Fibroblast of villous mesenchyme (primary cell): Measurements from ENCODE around the gene ARHGAP45. TPM values are rescaled to one million over a fixed set of nuclear protein-coding genes. Genes with fewer than 3 reads are reported as not detected.
A peak's percentile ranks its signal among the peaks of the same experiment; 100 is the strongest.

Experiments used
- DNase-seq: peaks from one replicate; pipeline ENCODE4 v3.0.0-alpha.2; 2010; ENCODE audit warnings: low read depth
- H3K4me3 ChIP-seq: 2 replicates; pipeline ENCODE4 v1.5.1; 2011; ENCODE audit warnings: low read depth, mild to moderate bottlenecking, low read length
- total RNA-seq: library from RNA; depleted of rRNA; stranded (reverse); fragments of >200 nt; gene quantifications from 2 replicates; pipeline ENCODE4 v1.2.3, GENCODE V29; 2012
- TF ChIP-seq, protein P1 (sequence below): IDR thresholded peaks from 2 replicates; pipeline ENCODE4 v1.5.1; 2012; ENCODE audit warnings: low read depth, mild to moderate bottlenecking, low read length; ENCODE audit not compliant: insufficient read depth

The ARHGAP45 gene
- total RNA-seq, 1 donor, result 0.43 TPM

DNA sequence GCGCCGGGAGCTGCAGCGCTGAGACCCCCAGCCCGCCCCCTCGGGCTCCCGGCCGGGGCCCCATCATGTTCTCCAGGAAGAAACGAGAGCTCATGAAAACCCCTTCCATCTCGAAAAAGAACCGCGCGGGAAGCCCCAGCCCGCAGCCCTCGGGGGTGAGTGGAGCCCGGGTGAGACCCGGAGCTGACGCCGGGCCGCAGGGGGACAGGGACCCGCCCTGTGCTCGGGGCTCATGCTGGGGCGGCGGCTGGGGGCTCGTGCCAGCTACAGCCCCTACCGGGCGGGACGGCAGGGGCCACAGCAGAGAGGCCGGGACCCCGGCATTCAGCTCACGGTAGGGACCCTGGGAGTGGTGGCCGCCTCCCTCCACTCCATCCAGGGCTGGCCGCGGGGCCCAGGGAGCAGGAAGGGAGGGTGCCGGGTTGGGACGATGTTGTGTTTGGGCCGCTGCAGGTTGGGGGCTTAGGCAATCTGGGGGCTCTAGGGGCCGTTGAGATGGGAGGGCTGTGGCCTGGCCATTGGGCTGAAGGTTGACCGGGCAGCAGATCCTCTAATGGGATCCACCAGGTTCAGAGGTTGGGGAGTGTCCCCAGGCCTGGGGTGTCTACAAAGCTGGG lies 482 bp downstream of the ARHGAP45 start:
- H3K4me3 ChIP-seq, result peak overlapping the region; percentile 49
- no peak for DNase-seq
- TF ChIP-seq, protein P1, sequence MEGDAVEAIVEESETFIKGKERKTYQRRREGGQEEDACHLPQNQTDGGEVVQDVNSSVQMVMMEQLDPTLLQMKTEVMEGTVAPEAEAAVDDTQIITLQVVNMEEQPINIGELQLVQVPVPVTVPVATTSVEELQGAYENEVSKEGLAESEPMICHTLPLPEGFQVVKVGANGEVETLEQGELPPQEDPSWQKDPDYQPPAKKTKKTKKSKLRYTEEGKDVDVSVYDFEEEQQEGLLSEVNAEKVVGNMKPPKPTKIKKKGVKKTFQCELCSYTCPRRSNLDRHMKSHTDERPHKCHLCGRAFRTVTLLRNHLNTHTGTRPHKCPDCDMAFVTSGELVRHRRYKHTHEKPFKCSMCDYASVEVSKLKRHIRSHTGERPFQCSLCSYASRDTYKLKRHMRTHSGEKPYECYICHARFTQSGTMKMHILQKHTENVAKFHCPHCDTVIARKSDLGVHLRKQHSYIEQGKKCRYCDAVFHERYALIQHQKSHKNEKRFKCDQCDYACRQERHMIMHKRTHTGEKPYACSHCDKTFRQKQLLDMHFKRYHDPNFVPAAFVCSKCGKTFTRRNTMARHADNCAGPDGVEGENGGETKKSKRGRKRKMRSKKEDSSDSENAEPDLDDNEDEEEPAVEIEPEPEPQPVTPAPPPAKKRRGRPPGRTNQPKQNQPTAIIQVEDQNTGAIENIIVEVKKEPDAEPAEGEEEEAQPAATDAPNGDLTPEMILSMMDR, result no peak

DNA sequence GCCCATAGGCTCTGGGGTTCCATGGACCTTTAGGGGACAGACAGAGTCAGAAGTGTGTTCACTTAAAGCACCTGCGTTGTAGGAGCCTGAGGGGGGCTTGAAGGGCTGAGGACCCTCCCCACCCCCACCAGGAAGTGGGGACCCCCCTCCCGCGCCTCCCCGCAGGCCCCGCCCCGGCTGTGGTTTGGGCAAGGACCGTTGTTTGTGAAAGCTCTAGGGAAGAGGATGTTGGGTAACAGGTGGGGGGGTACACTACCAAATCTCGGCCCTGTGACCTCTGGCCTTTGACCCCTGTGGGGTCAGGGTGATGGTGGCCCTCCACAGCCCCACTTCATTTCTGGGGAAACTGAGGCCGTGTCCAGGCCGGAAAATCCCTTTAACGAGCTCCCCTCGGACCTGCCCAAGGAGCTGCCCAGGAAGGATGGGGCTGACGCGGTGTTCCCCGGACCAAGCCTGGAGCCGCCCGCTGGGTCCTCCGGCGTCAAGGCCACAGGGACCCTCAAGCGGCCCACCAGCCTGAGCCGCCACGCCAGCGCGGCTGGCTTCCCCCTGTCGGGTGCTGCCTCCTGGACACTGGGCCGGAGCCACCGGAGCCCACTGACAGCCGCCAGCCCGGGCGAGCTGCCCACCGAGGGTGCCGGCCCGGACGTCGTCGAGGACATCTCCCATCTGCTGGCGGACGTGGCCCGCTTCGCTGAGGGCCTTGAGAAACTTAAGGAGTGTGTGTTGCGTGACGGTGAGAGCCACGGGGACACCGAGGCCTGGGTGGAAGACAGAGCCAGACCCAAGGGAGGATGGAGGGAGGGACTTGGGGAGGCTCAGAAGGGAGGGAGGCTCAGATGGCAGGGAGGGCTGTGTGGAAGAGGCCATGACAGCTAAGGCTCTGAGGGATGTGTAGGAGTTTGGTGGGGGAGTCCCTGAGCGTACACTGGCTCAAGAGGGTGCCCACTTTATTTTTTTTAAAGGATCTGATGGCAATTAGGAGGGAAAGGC lies 1.3 kb downstream of the ARHGAP45 start:
- no peak for DNase-seq
- TF ChIP-seq, protein P1, result no peak
- peak overlapping the region; percentile 49 for H3K4me3 ChIP-seq

DNA sequence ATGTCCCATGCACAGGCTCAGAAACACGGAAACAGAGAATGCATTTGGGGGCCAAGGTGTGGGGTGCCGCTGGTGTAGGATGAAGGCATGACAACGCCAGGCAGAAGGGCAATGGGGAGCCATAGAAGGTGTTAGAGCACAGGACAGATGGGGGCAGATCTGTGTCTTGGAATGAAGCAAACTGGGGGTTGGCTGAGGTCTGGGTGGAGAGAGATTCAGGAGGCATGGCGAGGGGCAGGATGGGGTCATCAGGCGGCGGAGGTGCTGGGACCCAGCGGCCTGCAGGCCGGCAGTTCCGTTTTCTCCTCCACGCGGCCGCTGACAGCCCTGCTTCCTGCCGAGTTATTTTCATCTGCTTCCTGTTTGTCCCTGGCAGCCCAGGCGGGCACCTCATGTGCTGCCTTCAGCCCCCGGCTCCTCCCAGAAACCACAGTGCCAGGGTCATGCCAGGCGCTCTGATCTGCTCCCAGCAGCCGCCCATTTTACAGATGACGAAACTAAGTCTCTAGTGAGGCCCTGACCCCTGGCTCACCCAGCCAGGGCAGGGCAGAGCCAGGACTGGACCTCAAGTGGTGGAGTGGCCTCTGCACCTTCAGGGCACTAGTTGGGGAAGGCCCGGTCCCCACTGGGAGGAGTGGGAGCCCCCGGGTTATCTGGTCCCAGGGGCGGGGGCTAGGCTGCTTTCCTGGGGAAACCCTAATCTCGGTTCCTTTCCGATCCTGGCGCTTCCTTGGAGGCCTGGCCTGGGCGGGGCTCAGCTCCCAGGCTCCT lies 2.2 kb downstream of the ARHGAP45 start:
- no peak for DNase-seq
- TF ChIP-seq, protein P1, result no peak
- H3K4me3 ChIP-seq, result no peak overlapping the region

DNA sequence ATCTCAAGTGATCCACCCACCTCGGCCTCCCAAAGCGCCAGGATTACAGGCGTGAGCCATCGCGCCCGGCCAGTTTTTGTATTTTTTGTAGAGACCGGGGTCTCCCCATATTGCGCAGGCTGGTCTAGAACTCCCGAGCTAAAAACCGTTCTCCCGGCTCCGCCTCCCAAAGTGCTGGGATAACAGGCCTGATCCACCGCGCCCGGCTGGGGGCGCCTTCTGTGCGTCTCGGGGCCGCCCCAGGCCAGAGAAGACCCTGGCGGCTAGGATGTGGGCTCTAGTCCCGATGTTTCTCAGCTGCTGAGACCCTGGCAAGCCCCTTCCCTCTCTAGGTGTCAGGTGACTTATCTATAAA lies 3.6 kb downstream of the ARHGAP45 start:
- TF ChIP-seq, protein P1, result peak; percentile 19
- DNase-seq, result peak; percentile 12
- H3K4me3 ChIP-seq, result no peak overlapping the region

DNA sequence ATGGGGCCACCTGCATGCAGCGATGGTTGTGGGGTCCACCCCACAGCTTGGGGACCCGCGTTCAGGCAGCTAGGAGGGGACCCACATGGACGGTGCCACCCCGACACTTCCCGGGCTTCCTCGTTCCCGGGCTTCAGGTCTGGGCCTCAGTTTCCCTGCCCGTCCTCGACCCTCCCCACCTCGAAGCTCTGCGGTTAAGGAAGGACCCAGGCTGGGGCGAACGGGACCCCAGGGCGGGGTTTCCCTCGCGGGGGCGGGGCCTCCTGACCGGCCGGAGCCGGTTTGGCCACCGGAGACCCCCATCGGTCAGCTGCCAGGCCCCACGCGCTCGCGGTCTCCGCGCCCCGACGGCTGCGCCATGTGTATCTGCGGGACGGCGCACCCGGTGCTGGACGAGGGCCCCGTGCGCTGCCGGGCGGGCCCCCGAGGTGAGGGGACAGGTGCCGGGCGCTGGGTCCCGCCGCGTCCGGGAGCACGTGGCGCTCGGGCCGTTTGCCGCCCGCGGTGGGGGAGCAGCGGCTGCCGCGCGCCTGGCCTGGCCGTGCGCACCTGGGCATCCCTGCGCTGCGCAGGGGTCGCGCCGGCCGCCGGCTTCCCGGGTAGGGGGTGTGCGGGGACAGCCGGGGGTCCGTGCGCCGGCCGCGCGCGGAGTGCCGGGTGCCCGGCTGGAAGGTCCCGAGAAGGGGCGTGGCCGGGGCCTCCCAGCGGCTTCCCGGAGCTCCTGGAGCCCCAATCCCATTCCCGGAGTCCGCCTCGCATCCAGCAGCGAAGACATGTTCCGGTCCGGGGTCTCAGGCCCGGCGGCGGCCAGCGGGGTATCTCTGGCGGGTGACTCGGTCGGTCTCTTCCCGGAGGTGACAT lies 4.2 kb downstream of the ARHGAP45 start:
- peak overlapping the region; percentile 15 for H3K4me3 ChIP-seq
- TF ChIP-seq, protein P1, result no peak
- no peak for DNase-seq
